Activated CD8-positive, alpha-beta memory T cell treated with anti-CD3 and anti-CD28 coated beads for 1 hour (primary cell): Measurements from ENCODE around the gene ST8SIA4.

Experiments
- DNase-seq, 2 donors: peaks; one replicate each; pipeline ENCODE4 v3.0.0-alpha.2; 2020; ENCODE audit warnings: low read depth in 1 of 2; ENCODE audit errors: extremely low read depth in 1 of 2

ST8SIA4 gene

DNA sequence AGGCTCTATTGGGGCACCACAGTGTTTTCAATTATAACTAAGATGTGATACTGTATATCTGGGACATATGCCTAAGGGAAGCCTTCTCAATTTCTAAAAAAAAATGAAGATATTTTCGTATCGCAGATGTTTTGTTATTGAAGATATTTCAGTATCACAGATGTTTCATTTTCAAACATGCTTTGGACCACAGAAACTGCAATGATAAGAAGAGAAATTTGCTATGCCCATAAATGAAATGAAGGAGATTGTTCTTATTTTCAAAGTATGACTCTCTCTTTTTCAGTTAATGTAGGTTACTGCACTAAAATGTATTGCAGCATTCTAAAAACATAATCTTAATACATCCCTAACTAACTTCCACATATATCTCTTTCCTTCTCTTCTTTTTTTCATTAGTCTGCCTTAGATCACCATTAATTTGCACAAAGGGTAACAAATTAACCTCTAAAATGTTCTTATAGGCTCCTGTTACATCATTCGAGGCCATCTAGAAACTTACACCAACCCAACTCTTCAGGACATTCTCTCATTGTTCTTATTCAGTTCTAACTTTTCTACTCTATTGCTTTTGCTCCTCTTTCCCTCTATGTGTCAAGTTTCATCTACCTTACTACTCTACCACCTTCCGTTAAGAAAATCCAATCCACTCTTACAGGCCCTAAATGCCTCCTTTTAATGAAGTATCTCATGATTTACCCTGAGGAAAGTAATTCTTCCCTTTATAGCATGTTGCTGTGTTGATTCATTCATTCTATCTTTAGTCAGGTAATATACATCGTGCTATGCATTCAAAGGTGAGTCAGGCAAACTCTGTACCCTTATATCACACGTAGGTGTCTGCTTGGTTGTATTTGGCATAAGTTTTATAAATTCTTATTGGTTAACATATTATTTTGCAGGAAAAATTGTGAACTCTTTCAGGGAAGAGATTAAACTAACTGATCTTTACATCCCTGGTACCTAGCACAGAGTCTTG lies 70.5 kb downstream of the ST8SIA4 start:
- DNase-seq: no peak

- no peak for DNase-seq
These were observed 74.2 kb downstream of the ST8SIA4 start for GRCh38 chr5:100828898-100829356.

DNA sequence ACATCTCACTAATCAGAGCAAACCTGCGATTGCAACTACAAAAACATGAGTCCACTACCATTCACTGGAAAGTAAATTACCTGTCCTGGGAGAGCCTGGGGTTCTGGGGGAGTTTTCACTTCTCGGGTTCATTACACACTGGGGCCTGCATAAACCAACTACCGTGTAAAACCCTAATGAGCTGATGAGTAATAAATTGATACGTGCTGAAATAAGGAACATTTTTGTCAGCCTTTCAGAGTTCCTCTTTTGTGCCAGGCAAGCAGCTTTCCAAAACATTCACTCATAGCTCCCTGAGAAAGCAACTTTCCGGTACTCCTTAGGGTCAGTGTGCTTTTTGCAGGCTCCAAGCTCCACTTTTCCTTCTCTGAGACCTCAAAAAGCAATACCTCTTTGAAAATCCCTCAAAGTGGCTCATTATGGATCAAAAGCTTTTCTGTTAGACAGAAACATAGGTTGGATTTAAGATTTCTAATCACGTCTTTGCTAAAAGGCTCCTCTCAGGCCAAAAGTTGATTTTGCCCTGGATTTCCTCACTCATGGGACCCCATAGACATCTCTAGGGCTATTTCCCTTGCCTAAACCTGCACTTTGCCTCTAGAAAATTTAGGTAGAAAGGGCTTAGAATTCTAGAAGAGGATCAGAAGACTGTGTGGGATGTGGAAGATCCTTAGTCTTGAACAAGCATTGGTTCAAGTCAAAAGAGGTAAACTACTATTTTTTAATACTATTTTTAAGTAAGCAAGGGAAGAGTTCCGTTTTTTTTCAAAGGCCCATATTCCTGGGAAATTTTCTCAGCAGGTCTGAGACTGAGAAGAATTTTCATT lies 74.8 kb downstream of the ST8SIA4 start:
- DNase-seq: no peak

DNA sequence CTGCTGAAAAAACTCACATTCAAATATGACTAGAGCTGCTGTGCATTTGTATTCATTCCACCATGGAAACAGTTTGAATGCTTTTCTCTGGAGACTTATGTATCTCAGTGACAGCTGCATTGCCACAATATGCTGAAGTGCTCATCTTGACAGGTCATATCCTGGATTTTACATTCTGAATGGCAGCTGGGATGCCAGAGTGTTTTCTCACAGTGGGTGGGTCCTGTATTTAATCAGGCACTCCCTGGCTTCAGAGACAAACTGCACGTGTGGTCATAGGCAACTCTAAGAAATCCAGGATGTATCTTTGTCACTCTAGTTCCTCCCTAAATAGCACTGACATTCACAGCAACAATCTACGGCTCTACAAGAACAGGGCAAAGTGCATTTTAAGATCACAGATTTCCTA lies 75.6 kb downstream of the ST8SIA4 start:
- no peak for DNase-seq

DNA sequence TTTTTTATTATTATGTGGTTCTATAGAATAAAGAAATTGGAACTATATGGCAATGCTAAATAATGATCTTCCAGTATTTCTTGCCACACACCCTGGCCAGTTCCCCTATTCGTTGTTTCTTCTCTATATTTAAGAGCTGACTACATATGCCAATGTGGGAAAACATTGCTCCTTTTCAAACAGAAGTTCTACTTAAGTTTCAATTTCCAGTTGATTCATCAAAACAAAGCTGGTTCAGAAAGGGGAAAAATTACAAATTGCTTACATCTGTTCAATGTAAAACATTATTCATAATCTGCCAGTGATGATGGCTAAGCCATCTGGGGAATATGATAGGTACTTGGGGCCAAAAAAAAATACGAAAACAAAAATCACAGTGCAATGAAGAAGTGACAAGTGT lies 76.9 kb downstream of the ST8SIA4 start:
- DNase-seq: no peak

- no peak for DNase-seq
These were observed 78.4 kb downstream of the ST8SIA4 start for GRCh38 chr5:100824635-100825034.

GRCh38 chr5:100823812-100824211 lies 79.3 kb downstream of the ST8SIA4 start:
- DNase-seq: no peak

DNA sequence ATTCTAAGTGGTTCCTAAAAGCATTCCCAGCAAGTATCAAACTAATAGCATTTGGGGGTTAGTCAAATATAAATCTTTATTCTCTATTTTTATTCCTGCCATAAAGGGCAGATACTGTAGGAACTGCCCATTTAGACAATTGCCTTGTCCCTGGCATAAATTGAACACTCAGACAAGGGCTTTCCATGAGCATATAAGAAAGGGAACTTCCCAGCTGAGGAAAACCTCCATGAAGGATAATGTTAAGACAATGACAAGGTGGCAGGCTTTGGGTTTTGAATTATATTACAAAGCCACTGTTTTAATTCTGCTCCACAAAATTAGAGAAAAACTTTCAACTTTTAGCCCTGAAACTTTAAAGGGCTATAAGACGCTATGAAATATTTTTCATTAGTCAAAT lies 81.3 kb downstream of the ST8SIA4 start:
- no peak for DNase-seq

DNA sequence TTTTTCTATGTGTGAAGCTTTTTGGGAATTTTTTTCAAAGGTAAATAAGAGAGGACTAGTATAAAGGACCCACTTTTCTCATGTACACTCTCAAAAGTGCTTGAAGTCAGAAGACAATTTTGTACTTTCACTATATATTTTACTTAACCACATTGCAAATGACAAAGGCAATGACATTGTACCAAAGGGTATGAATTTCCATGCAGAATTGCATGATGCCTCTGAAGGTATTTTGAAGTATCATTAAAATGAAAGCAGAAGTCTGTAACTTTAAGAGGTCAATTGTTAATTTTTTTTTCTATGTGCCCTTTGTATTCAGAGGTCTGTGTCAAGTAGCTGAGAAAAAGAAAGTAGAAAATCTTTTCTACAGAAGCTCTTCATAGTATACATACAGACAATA lies 84.7 kb downstream of the ST8SIA4 start:
- DNase-seq: no peak

GRCh38 chr5:100803397-100803796 lies 99.7 kb downstream of the ST8SIA4 start:
- no peak for DNase-seq

DNA sequence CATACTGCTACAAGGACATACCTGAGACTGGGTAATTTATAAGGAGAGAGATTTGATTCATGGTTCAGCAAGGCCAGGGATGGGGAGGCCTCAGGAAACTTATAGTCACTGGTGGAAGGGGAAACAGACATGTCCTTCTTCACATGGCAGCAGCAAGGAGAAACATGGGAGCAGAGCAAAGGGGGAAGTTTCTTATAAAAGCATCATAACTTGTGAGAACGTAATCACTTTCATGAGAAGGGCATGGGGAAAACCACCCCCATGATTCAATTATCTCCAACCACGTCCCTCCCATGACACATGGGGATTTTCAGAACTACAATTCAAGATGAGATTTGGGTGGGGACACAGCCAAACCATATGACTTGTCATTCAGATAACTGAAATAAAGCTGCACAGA lies 100.9 kb downstream of the ST8SIA4 start:
- DNase-seq: no peak

GRCh38 chr5:100800562-100800961 lies 102.5 kb downstream of the ST8SIA4 start:
- no peak for DNase-seq

DNA sequence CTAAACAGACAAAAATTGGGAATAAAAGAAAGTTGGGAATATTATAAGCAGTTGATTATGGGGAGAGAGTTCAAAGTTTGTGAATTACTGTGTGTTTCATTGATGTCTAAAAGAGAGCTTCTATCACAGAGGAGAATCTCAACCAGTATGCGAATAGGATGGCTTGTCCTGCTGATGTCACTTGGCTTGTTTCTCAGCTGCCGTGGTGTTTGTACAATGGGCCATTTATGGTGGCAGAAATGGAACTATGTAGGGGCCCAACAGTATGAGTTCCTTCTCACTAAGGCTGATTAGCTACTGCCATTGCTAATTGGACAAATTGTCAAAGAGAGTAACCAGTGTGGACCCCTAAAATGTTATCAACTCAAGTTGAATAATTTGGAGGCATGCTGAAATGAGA lies 103.9 kb downstream of the ST8SIA4 start:
- DNase-seq: no peak

DNA sequence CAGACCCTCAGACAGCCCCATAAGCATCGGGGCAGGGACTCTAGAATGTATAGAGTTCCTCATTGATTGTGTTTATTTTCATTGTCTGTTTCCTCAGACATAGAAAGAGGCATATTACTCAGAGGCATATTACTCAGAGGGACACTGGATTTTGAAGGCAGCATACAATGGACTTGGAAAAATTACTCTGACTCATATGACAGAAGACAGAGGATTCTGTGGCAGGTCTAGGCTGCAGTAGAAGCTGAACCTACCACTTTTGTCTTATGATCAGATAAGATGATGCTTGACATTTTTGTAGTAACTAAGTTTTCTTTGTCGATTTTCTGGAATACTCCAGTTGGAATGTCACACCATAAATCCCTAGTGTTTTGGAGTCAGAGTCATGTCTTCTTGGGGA lies 105.2 kb downstream of the ST8SIA4 start:
- no peak for DNase-seq

- no peak for DNase-seq
These were observed 106.2 kb downstream of the ST8SIA4 start for GRCh38 chr5:100796851-100797250.

DNA sequence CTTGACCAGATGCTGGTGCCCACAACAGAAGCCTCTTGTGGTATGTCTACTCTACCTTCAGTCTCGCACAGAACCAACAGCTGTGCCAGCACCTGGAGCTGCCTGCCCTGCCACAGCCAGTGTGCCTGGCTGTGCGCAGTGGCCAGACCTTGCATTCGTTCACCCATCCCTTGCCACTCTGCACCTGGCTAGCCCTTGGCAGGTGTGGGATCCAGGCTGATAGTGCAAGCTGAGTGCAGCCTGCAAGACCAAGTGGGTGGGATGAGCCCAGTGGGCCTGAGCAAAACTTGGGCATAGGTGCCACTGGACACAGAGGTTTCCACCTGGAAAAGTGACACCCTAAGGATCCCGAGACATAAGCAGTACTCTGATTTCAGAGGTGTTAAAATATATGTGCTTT lies 108.2 kb downstream of the ST8SIA4 start:
- DNase-seq: no peak

DNA sequence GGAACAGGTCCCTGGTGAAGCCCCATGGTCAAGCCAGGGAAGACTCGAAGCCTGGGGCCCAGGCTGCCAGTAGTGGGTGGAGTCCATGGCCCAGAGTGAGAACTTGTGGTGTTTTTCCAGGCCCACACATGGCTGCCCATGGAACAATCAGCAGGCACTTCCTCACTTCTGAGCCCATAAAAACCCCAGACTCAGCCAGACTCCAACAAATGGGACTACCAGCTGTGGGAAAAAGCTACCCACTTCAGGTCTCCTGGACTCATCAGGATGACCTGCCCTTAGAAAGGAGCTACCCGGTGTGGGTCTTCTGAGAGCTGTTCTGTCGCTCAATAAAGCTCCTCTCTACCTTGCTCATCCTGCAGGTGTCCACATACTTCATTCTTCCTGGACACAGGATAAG lies 108.9 kb downstream of the ST8SIA4 start:
- no peak for DNase-seq

- no peak for DNase-seq
These were observed 110.3 kb downstream of the ST8SIA4 start for GRCh38 chr5:100792781-100793180.

GRCh38 chr5:100791391-100791790 lies 111.7 kb downstream of the ST8SIA4 start:
- no peak for DNase-seq

DNA sequence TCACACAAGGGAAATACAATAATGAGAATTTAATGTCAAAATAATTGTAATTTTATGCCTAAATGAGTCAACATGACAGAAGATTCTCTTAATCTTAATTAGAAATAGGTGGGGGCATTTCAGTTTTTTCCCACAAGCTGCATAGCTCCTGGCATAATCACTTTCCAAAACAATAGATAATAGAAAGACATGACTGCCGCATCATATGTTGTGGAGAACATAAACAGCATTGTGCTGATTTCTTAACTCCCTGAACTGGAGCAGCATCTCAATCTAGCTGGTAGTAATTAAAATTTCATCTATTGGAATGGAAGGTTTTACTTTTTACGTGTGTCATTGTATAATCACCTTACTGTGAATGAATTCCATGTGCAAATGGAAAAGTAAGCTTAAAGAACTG lies 112.1 kb downstream of the ST8SIA4 start:
- no peak for DNase-seq

DNA sequence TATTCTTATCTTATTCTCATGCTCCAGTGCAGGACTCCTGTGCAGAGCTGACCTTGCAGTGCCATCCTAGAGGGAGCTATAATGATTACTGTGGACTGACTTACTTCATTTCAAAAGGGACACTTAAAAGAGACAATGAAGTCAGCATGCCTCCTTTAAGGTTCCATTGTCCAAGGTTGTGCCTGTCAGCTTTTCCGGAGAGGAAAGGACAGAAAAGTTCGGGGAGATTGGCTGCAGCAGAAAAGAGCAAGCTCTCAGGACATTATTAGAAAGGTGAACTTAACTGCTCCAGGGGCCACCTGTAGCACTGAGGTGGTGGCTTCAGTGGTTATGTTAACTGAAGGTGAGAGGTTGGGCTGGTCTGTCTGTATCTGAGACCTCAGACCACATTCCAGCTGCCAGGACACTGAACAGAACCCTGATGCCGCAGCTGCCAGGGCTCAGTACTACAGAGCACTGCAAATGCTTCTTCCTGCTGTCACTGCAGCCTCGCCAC lies 112.9 kb downstream of the ST8SIA4 start:
- no peak for DNase-seq

DNA sequence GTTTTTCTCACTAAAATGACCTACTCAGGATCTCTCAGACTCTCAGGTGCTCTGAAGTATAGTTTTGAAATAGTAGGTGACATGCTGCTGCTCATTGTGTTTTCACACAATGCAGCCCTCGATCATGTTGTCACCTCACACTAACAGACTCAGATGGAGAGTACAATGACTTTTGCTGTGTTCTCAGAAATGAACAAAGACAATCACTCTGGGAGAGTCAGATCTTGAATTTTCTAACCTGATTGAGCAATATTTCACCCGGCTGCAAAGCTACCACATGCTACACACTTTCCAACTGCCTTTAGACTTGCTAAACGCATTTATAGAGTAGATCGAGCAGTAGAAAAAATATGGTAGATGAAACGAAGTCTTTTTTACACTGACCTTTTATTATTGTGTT lies 113.4 kb downstream of the ST8SIA4 start:
- no peak for DNase-seq
